ENCODE measurements around the gene DDX27.

- TF ChIP-seq CTCF (IDR thresholded peaks at IDR 0.05) (no peak), POLR2A (IDR thresholded peaks at IDR 0.05) (no peak)
Measured at GRCh38 chr20:49283703-49284625, 64.7 kb downstream of the DDX27 start.
